Endodermal cell (in vitro differentiated cells): ENCODE data around the gene BGLAP. TPM values are rescaled to one million over a fixed set of nuclear protein-coding genes. Genes with fewer than 3 reads are reported as not detected.

Experiments used
- DNase-seq: peaks from one replicate; pipeline ENCODE4 v3.0.0-alpha.2; 2017
- H3K27ac ChIP-seq: 2 replicates; pipeline ENCODE4 v1.5.1; 2013; ENCODE audit warnings: mild to moderate bottlenecking, low read depth, low read length, moderate library complexity
- H3K27me3 ChIP-seq: 2 replicates; pipeline ENCODE4 v1.6.1; 2013; ENCODE audit warnings: mild to moderate bottlenecking, low read length, moderate library complexity; ENCODE audit not compliant: insufficient read depth, control insufficient read depth, poor library complexity, severe bottlenecking
- H3K36me3 ChIP-seq: 2 replicates; pipeline ENCODE4 v1.7.0; 2013; ENCODE audit warnings: mild to moderate bottlenecking, low read length, moderate library complexity; ENCODE audit not compliant: control insufficient read depth, insufficient read depth
- H3K4me1 ChIP-seq: one replicate; pipeline ENCODE4 v1.7.0; 2013; ENCODE audit warnings: low read length; ENCODE audit not compliant: control insufficient read depth, insufficient read depth
- H3K4me3 ChIP-seq: 2 replicates; pipeline ENCODE4 v1.5.1; 2013; ENCODE audit warnings: mild to moderate bottlenecking, low read length, moderate library complexity
- H3K9ac ChIP-seq: 2 replicates; pipeline ENCODE4 v1.6.1; 2013; ENCODE audit warnings: mild to moderate bottlenecking, low read length, moderate library complexity; ENCODE audit not compliant: poor library complexity, severe bottlenecking; ENCODE audit errors: extremely low read depth
- H3K9me3 ChIP-seq: 2 replicates; pipeline ENCODE4 v1.6.1; 2013; ENCODE audit warnings: mild to moderate bottlenecking, low read length, moderate library complexity; ENCODE audit not compliant: control insufficient read depth
- H3K27ac Mint-ChIP-seq: 2 replicates; pipeline ENCODE4 v1.8.0; 2020; ENCODE audit warnings: mixed read lengths
- H3K27me3 Mint-ChIP-seq: 2 replicates; pipeline ENCODE4 v1.8.0; 2021; ENCODE audit warnings: mild to moderate bottlenecking, mixed read lengths; ENCODE audit not compliant: insufficient read depth
- H3K36me3 Mint-ChIP-seq: 2 replicates; pipeline ENCODE4 v1.8.0; 2020; ENCODE audit warnings: low read depth, mixed read lengths
- H3K4me1 Mint-ChIP-seq: 2 replicates; pipeline ENCODE4 v1.8.0; 2020; ENCODE audit warnings: mixed read lengths
- H3K4me3 Mint-ChIP-seq: 2 replicates; pipeline ENCODE4 v1.8.0; 2020; ENCODE audit warnings: mild to moderate bottlenecking, moderate library complexity, mixed read lengths
- H3K9me3 Mint-ChIP-seq: 2 replicates; pipeline ENCODE4 v1.8.0; 2020; ENCODE audit warnings: mild to moderate bottlenecking, mixed read lengths
- CTCF ChIP-seq: fragments of 200-600 bp; sonication (generic); conservative IDR thresholded peaks from 2 replicates; pipeline ENCODE4 v1.5.0; 2021; ENCODE audit warnings: antibody characterized with exemption, mild to moderate bottlenecking
- WGBS, 2 experiments: methylation state at CpG; one replicate each; pipeline versions ENCODE4 v1.1.5 to v1.1.7; 2013; ENCODE audit warnings: missing lambda C conversion rate in 2 of 2, mixed read lengths in 1 of 2; ENCODE audit not compliant: insufficient coverage in 1 of 2, insufficient read length in 1 of 2; 5-methylcytosine and 5-hydroxymethylcytosine counted together
- total RNA-seq, 2 donors: library from RNA; stranded (reverse); fragmentation: NEBNext Ultra II Directional in 1 of 2; extraction: Animal tissue kit (Norgen Biotek cat#: 25700) in 1 of 2; gene quantifications; 2 replicates in 1 of 2; 3 replicates in 1 of 2; pipeline ENCODE4 v1.2.1, GENCODE V29; 2021

BGLAP gene
- total RNA-seq, 2 donors from 2014 or later: 4.6 to 5.4 TPM

DNA sequence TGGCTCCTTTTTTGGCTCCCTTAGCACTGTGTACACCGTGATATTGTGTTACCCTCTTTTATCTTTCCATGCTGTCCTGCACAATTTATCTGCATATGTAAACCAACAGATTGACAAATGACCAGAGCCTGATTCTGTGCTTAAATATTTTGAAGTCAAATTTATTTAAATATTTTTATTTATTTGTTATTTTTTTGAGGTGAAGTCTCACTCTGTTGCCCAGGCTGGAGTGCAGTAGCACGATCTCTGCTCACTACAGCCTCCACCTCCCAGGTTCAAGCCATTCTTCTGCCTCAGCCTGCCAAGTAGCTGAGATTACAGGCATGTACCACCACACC, 16.3 kb upstream of the BGLAP start:
- H3K27me3 ChIP-seq: no peaks in the 10 kb centered on the region
- DNase-seq: no peak
- no peaks in the 10 kb centered on the region for H3K9me3 Mint-ChIP-seq
- no peaks in the 10 kb centered on the region for H3K9me3 ChIP-seq
- H3K4me1 Mint-ChIP-seq: peaks cover 4% of the 10 kb centered on the region
- no peak overlapping the region for H3K4me3 Mint-ChIP-seq
- no peak overlapping the region for H3K4me3 ChIP-seq
- no peak overlapping the region for H3K9ac ChIP-seq
- WGBS, 2 experiments: 38 to 42% methylated on average over 1 to 2 of the region's 2 CpGs
- no peaks in the 10 kb centered on the region for H3K27me3 Mint-ChIP-seq
- H3K36me3 Mint-ChIP-seq: peaks cover 65% of the 10 kb centered on the region
- H3K27ac ChIP-seq: no peak overlapping the region
- no peak for TF ChIP-seq CTCF
- H3K27ac Mint-ChIP-seq: peak overlapping the region; percentile 94
- H3K4me1 ChIP-seq: no peaks in the 10 kb centered on the region
- peaks cover 63% of the 10 kb centered on the region for H3K36me3 ChIP-seq

- Mint-ChIP-seq H3K9me3 (no peaks in the 10 kb centered on the region), H3K4me1 (peaks cover 4% of the 10 kb centered on the region), H3K27ac (no peak overlapping the region), H3K36me3 (peaks cover 63% of the 10 kb centered on the region), H3K27me3 (no peaks in the 10 kb centered on the region), H3K4me3 (no peak overlapping the region)
- TF ChIP-seq CTCF: no peak
- peaks cover 59% of the 10 kb centered on the region for H3K36me3 ChIP-seq
- H3K27me3 ChIP-seq: no peaks in the 10 kb centered on the region
- 80 to 98% methylated on average over 1 to 2 of the region's 2 CpGs for WGBS, 2 experiments
- no peak overlapping the region for H3K4me3 ChIP-seq
- H3K27ac ChIP-seq: no peak overlapping the region
- H3K9me3 ChIP-seq: no peaks in the 10 kb centered on the region
- no peak overlapping the region for H3K9ac ChIP-seq
- H3K4me1 ChIP-seq: no peaks in the 10 kb centered on the region
- no peak for DNase-seq
Measured at GRCh38 chr1:156226116-156226538, 15.9 kb upstream of the BGLAP start.

DNA sequence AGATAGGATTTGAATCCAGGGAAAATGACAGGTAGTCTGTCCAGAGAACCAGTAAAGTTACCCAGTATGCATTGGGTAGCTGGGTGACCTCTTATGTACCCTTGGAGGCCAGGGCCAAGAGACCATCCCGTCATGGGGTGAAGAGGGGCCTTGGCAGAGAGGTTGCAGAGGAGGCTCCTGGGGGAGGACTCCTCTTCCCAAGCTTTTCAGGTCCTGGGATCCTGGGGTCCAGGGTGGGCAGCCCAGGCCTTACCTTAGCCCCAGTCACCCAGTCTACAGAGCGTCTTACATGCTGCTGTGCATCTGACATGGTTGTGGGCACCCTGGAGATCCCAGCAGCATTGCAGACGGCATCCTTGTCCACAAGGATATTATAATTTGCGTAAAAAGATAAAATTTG, 15.2 kb upstream of the BGLAP start:
- Histone ChIP-seq H3K9me3 (no peaks in the 10 kb centered on the region), H3K9ac (no peak overlapping the region), H3K27ac (no peak overlapping the region), H3K4me1 (no peaks in the 10 kb centered on the region), H3K36me3 (peaks cover 53% of the 10 kb centered on the region), H3K4me3 (no peak overlapping the region), H3K27me3 (no peaks in the 10 kb centered on the region)
- Mint-ChIP-seq H3K27ac (no peak overlapping the region), H3K4me1 (peaks cover 4% of the 10 kb centered on the region), H3K36me3 (peaks cover 59% of the 10 kb centered on the region), H3K9me3 (no peaks in the 10 kb centered on the region), H3K4me3 (no peak overlapping the region), H3K27me3 (no peaks in the 10 kb centered on the region)
- DNase-seq: no peak
- TF ChIP-seq CTCF: no peak
- WGBS, 2 experiments: 95 to 100% methylated on average over 3 to 4 of the region's 4 CpGs
